ENCODE measurements around the gene DIAPH3. TPM values are rescaled to one million over a fixed set of nuclear protein-coding genes. Genes with fewer than 3 reads are reported as not detected.

The DIAPH3 gene
- polyA plus RNA-seq, 2 of the 4 experiments (the other 2 are of a cell fraction) = 10.8 to 13.6 TPM

GRCh38 chr13:60150538-60150937, 13.2 kb downstream of the DIAPH3 start (continued):
- TF ChIP-seq, protein P1, sequence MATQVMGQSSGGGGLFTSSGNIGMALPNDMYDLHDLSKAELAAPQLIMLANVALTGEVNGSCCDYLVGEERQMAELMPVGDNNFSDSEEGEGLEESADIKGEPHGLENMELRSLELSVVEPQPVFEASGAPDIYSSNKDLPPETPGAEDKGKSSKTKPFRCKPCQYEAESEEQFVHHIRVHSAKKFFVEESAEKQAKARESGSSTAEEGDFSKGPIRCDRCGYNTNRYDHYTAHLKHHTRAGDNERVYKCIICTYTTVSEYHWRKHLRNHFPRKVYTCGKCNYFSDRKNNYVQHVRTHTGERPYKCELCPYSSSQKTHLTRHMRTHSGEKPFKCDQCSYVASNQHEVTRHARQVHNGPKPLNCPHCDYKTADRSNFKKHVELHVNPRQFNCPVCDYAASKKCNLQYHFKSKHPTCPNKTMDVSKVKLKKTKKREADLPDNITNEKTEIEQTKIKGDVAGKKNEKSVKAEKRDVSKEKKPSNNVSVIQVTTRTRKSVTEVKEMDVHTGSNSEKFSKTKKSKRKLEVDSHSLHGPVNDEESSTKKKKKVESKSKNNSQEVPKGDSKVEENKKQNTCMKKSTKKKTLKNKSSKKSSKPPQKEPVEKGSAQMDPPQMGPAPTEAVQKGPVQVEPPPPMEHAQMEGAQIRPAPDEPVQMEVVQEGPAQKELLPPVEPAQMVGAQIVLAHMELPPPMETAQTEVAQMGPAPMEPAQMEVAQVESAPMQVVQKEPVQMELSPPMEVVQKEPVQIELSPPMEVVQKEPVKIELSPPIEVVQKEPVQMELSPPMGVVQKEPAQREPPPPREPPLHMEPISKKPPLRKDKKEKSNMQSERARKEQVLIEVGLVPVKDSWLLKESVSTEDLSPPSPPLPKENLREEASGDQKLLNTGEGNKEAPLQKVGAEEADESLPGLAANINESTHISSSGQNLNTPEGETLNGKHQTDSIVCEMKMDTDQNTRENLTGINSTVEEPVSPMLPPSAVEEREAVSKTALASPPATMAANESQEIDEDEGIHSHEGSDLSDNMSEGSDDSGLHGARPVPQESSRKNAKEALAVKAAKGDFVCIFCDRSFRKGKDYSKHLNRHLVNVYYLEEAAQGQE (IDR thresholded peaks at IDR 0.05) = no peak
- no peak for TF ChIP-seq JUN (IDR thresholded peaks at IDR 0.05)

GRCh38 chr13:60148918-60149317, 14.8 kb downstream of the DIAPH3 start:
- FAIRE-seq = no peak
- ChIA-PET CTCF (interaction anchor here (0.7 kb wide), 1 partner anchor 36 kb away, joined by 3 read pairs; no protein-coding TSS in a partner anchor), POLR2A (no interaction called here)
- no peak overlapping the region for H3K27ac ChIP-seq
- H3K4me3 ChIP-seq = no peak overlapping the region
- H3K9me3 ChIP-seq = no peaks in the 10 kb centered on the region
- 94% methylated on average over 4 of the region's 4 CpGs for WGBS (ENCODE audit: missing lambda C conversion rate)
- TF ChIP-seq, protein P2, sequence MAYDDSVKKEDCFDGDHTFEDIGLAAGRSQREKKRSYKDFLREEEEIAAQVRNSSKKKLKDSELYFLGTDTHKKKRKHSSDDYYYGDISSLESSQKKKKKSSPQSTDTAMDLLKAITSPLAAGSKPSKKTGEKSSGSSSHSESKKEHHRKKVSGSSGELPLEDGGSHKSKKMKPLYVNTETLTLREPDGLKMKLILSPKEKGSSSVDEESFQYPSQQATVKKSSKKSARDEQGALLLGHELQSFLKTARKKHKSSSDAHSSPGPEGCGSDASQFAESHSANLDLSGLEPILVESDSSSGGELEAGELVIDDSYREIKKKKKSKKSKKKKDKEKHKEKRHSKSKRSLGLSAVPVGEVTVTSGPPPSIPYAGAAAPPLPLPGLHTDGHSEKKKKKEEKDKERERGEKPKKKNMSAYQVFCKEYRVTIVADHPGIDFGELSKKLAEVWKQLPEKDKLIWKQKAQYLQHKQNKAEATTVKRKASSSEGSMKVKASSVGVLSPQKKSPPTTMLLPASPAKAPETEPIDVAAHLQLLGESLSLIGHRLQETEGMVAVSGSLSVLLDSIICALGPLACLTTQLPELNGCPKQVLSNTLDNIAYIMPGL (CRISPR knock-in tag; IDR thresholded peaks at IDR 0.05; ENCODE audit: borderline replicate concordance) = no peak
- no peak for TF ChIP-seq BCL3 (IDR thresholded peaks at IDR 0.05)
- TF ChIP-seq NR3C1 (IDR thresholded peaks at IDR 0.05) = no peak
- no peak for TF ChIP-seq RAD21 (conservative IDR thresholded peaks at IDR 0.05 in 1 of 2, IDR thresholded peaks at IDR 0.05 in 1 of 2)
- no peak for TF ChIP-seq MYC (IDR thresholded peaks at IDR 0.05; ENCODE audit: borderline replicate concordance, low read length)
- TF ChIP-seq, protein P1 (IDR thresholded peaks at IDR 0.05) = no peak
- TF ChIP-seq EP300 (IDR thresholded peaks at IDR 0.05) = no peak
- H3K4me1 ChIP-seq = no peaks in the 10 kb centered on the region
- no peak for DNase-seq (ENCODE audit: low read depth in 1 of 2, low spot score in 1 of 2)
- no peak for ATAC-seq
- no peak overlapping the region for H3K4me2 ChIP-seq

- no peak for FAIRE-seq
- H3K4me1 ChIP-seq = no peaks in the 10 kb centered on the region
- DNase-seq (ENCODE audit: low read depth in 1 of 2, low spot score in 1 of 2) = no peak
- no peak overlapping the region for H3K4me2 ChIP-seq
- ChIA-PET CTCF (no interaction called here), POLR2A (no interaction called here)
- H3K27ac ChIP-seq = no peak overlapping the region
- H3K9me3 ChIP-seq = no peaks in the 10 kb centered on the region
- ATAC-seq = no peak
- H3K4me3 ChIP-seq = no peak overlapping the region
- no peak for TF ChIP-seq CBX2 (IDR thresholded peaks at IDR 0.05; ENCODE audit: borderline replicate concordance, low read depth)
- TF ChIP-seq, protein P2 (CRISPR knock-in tag; IDR thresholded peaks at IDR 0.05; ENCODE audit: borderline replicate concordance) = no peak
- no peak for TF ChIP-seq HES2 (IDR thresholded peaks at IDR 0.05)
- TF ChIP-seq KDM1A (IDR thresholded peaks at IDR 0.05; ENCODE audit: low read depth) = no peak
- TF ChIP-seq FOSB (CRISPR knock-in tag; IDR thresholded peaks at IDR 0.05) = no peak
- no peak for TF ChIP-seq HOXB5 (CRISPR knock-in tag; IDR thresholded peaks at IDR 0.05)
- TF ChIP-seq RAD21 (conservative IDR thresholded peaks at IDR 0.05 in 1 of 2, IDR thresholded peaks at IDR 0.05 in 1 of 2) = no peak
- no peak for TF ChIP-seq MAFK (IDR thresholded peaks at IDR 0.05; ENCODE audit: partially characterized antibody)
These were observed 16.4 kb downstream of the DIAPH3 start for GRCh38 chr13:60147361-60147760.
